NCI-H774 (cell line): ENCODE measurements around the gene HBP1.
"Not testable (repeated sequence)": the region's sequence is repeated elsewhere in the genome, so short reads cannot be mapped to it uniquely, and the experiment has no call there.

Source experiments
- DNase-seq: peaks from one replicate; lab custom pipeline; 2025; lab: John Stamatoyannopoulos, UW

The HBP1 gene, protein sequence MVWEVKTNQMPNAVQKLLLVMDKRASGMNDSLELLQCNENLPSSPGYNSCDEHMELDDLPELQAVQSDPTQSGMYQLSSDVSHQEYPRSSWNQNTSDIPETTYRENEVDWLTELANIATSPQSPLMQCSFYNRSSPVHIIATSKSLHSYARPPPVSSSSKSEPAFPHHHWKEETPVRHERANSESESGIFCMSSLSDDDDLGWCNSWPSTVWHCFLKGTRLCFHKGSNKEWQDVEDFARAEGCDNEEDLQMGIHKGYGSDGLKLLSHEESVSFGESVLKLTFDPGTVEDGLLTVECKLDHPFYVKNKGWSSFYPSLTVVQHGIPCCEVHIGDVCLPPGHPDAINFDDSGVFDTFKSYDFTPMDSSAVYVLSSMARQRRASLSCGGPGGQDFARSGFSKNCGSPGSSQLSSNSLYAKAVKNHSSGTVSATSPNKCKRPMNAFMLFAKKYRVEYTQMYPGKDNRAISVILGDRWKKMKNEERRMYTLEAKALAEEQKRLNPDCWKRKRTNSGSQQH

DNA sequence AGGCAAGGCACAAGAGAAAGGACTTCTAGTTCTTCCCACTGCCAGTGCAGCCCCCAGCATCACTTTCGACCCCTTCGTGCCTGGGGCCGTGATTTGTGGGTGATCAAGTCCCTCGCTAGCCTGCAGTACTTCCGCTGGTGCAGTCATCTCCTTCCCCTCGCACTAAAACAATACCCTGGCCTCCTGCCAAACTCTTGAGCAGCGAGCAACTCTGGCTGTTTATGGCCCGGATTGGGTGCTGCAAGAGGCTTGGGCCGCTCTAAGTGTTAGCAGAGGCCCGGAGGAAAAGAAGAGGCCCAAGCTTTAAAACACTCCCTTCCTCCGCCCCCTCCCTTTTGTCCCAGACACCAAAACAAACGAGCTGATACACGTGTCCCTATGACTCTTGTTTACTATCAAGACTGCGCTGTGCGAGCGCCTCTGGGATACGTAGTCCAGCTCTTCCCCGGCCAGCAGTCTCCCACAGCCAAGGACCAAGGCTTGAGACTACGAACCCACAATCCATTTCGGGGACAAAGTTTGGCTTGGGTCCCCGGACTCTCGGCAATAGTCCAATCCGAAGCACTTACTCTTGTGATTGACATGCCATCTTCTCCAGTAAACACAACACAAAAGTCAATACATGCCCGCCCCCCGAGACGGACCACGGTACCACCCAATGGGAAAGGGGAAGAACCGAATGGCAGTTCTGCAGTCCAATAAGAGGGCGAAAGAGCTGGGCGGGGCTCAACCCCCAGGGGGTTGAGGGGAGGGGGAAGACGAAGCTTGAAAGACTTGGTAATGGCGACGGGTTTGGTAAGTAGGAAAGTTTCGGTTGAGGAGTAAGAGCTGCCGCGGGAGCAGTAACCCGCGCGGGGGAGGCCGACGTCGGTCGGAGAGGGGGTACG lies at the start of gene HBP1:
Gene HBP1 (plus strand): TSS at position 771 of the 887 bp plus-strand sequence. CDS start 10,891 bp downstream, outside the sequence.
- DNase-seq = peak; percentile 99

DNA sequence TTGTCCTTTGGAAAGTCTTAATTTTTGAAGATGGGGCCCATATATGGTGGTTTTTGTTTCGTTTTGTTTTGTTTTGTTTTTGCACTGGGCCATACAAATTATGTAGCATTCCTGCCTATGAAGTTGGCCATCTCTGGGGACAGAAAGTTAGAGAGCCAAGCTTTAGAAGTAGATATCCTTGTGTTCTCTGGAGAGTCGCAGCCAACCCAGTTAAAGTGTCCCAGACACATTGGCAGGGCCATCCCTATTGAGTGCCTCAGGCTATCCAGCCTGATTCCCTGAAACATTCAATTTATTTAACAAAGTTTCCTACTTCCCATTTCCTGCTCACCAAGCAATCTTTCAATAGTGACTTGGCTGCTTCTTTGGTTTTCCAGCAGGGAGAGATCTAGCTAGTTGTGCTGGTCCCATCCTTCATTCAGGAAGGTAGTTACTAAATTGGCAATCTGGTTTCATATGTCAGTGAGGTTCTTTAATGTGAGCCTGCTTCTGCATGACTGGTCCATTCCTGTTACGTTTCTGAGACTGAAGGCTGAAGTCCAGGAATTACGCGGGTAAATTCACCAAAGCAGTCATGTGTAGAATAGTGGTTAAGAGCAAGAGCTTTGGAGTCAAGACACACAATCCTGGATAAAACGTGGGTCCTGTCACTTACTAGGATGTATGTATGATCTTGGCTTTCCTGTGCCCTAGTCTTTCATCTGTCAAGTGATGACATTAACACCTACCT lies 49.3 kb upstream of the HBP1 start:
- no peak for DNase-seq

DNA sequence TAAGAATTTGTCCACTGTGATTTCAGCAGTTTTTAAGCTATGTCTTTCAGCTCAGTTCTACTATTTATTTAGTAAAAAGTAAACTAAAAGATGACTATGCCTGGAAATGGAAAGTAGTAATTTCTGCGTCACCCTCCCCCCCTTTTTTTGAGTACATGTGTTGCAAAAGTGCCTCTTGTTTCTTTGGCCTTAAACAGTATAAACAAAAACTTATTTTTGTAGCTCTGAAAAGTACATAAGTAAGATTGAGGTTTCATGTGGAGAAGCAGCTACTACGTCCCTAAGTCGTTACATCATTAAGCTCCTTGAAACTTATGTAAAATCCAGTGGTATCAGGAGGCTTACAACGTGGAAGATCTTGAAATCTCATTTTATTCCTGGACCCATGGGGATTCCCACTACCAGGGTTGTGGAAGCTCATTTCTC lies 46.3 kb upstream of the HBP1 start:
- DNase-seq = no peak

DNA sequence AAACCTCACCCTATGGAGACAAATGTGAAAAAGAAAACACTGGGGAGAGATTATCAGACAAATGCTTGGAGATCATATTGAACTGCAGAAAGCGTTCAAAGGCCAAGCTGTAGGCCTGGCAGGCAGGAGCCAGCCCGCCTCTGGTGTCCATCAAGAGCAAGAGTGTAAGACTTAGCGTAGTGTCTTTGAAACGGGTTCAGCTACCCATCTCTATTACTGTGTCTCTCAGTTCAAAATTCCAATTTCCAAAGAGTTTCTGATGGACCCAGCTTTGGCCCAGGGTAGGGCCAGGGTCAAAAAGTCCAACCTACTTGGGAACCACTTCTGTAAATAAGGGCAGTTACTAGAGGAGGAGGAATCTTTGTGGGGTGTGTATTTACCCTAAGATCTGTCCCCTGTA lies 45.4 kb upstream of the HBP1 start:
- no peak for DNase-seq

DNA sequence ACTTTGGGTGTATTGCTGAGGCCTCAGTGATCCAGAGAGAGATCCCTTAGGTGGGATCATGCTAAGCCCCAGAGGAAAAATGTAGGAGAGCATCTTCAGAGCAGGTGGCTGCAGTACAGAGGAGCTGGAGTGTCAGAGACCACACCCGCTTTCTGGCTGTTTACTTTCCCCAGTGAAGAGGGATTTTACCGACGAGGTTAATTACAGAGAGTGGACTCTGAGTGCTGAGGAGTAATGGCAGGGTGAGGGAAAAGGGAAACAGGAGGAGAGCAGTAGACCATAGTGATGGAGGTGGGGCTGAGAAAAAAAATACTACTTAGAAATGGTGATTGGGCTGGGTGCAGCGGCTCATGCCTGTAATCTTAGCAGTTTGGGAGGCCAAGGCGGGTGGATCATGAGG lies 43.3 kb upstream of the HBP1 start:
- DNase-seq = peak; percentile 77

DNA sequence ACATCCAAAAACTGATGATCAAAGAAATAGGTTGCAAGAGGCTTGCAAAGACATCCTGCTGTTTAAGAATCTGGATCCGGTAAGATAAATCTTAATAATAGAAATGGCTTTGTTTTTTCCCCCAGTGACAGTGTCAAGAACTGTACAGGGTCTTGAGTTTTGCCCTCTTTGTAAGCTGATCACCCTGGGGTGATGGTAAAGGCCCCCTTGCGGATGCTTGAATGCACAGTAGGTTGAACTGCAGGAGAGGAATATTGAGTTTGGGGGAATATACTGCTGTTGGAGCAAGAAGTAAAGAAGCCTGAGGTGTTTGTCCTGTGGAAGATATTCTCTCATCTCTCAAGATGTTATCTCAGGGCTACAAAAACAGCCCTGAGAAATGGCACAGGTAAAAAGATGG lies 40.6 kb upstream of the HBP1 start:
- no peak for DNase-seq

DNA sequence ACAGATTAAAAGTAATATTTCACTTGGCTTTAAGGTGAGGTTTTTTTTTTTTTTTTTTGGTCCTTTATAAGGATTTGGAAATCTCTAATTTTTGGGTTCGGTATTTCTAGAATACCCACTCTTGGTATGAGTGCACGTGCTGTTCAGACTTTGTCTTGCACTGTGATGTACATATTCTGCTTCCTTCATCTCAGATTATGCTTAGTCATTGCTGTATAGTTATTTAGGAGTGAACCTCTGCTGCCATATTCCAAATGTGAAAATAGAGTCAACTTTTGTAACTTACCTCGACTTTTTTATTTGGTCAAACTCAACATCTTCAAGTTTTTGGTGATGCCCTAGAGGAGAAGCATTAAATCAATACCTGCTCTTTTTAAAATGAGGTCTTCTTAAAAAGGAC lies 40.1 kb upstream of the HBP1 start:
- no peak for DNase-seq

DNA sequence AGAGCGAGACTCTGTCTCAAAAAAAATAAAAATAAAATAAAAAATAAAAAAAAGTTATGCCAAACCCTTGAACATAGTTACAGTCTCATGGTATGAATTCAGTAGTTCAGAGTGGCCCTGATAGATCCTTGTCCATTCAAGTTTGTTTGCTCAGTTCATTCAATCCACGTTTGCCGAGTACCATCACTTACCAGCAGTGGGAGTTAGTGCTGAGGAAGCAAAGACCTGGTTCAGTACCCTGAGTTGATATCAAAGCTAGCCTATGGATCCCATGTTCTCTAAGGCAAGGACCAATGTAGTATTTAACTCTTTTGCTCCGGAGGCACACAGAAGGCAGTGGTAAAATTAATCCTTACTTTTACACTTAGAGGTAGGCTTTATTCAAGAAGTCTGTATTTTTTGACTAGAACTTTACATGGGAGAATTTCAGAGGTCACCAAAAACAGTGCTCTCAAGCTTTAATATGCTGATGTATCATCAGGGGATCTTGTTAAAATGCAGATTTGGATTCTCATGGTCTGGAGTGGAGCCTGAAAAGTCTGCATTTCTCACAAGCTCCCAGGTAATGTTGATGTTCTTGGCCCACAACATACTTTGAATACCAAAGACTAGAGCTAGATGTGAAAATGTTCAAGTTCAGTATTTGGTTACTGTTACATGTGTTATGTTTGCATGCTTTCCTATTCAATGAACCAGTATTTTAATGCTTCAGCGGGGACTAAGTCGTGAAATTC lies 38.1 kb upstream of the HBP1 start:
- no peak for DNase-seq

DNA sequence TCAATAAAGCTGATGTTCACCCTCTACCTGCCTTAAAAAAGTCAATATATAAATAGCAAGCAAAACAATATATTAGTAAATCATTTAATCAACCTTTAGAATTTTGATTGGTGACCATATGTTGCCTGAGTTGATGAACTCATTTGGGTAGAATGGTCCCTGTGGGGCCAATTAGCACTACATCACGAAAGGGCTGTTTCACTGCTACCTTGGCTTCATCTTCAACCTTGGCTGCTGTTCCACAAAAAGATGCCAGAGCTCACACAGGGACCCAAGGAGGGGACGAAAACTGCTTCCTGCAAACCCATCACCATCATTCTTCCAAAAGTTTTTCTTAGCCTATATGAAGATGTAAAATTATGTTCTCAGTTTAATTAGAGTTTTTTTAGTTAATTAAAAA lies 35.4 kb upstream of the HBP1 start:
- no peak for DNase-seq

DNA sequence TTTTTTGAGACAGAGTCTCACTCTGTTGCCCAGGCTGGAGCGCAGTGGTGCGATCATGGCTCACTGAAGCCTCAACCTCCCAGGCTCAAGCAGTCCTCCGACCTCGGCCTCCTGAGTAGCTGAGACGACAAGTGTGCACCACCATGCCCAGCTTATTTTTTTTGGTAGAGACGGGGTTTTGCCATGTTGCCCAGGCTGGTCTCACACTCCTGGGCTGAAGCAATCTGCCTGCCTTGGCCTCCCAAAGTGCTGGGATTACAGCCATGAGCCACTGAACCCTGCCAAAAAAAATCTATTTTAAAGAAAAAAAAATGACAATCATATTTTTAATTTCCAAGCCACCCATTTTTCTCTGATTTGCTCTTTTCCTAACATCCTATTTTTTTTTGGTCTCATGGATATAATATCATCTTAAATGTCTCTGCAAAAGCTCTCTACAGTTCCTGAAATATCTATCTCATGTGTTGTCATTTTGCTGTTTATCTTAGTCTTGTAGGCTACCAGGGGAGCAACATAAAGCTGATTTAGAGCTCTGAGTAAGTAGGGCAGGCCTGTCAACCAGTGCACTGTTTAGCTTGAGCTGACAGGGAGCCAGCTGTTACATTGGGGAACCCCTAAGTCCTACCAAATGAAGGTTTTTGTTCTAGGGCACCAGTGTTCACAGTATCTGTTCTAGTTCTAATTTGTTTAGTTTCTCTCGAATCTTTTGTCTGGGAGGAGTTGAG lies 29.9 kb upstream of the HBP1 start:
- DNase-seq = no peak

DNA sequence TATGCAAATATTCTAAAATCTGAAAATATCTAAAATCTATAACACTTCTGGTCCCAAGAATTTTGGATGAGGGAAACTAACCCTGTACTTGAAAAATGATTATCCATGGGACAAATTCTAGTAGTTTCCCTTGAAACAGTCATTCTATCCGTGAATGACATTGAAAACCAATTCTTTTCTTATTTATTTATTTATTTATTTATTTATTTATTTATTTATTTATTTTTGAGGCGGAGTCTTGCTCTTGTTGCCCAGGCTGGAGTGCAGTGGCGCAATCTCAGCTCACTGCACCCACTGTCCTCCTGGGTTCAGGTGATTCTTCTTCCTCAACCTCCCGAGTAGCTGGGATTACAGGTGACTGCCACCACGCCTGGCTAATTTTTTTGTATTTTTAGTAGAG lies 24.9 kb upstream of the HBP1 start:
- not testable (repeated sequence) for DNase-seq

DNA sequence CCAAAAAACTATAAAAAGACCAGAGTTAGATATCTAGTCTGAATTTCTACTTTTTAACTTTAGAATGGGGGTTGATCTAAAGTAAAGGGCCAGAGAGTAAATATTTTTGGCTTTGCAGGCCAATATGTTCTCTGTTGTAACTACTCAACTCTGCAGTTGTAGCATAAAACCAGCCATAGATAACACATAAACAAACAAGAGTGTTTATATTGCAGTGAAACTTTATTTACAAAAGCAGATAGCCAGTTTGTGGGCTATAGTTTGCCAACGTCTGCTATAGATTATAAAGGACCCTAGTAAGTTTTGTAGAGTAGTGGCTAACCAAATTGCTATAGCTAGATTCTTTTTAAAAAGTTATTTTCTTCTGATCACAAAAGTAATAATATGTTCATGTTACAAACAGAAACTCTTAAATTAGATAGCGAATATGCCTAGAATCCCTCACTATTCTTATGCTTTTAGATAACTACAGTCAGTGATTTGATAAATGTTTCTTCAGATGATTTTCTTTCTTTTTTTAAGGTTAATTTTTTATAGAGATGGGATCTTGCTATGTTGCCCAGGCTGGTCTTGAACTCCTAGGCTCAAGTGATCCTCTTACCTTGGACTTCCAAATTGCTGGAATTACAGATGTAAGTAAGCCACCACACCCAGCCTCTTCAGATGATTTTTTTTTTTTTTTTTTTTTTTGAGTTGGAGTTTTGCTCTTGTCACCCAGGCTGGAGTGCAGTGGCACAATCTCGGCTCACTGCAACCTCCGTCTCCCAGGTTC lies 23.6 kb upstream of the HBP1 start:
- no peak for DNase-seq

DNA sequence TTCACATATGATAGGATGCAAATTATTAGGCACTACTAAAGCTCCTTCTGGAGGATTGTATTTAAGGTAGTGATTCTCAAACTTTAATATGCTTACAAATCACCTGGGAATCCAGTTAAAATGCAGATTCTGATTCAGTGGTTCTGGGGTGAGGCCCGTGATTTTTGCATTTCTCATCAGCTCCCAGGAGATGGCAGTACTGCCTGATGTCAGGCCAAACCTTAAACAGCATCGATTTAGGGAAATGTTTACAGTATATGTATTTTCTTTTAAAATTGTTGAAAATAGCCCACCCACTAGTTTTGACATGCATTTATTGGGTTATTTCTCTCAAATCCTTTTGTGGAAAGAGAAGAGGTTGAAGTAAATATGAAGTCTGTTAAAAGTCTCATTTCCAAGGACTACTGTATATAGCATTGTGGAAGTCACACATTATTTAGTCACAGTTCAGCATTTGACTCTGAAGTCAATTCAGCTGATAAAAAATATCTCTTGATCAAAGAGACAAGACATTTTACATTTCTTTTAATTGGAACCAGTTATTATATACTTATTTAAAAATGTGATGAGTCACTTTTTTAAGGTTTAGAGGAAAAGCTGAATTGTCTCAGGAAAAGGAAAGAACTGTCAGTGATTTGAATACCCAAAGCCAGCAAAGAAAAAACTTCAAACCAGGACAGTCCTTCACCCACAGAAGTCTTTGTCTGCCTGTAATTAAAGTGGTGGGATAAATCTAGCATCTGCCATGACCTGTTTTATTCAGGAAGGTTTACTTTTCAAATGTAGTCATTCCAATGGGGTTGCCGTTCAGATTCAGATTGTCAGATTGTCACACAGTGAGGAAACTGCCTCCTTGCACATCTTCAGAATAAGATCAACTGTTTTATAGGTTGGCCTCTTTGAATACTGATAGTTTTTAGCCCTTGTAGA lies 21.1 kb upstream of the HBP1 start:
- DNase-seq = no peak

DNA sequence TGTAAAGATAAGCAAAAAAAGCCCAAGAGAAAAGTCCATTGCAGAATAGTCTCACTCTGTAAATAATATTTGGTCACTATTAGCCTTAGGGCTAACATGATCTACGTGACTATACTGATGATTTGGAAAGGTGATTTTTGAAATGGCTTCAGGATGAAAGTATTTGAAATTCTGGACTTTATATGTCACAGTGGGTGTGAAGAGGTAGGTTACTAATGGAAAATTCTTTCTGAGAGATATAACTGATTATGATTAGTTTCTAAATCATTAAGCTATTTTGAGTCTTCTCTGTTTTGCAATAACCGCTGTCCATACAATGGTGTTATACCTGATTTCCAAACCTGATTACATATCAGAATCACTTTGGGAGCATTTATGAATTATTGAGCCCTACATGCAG lies 20.1 kb upstream of the HBP1 start:
- no peak for DNase-seq

DNA sequence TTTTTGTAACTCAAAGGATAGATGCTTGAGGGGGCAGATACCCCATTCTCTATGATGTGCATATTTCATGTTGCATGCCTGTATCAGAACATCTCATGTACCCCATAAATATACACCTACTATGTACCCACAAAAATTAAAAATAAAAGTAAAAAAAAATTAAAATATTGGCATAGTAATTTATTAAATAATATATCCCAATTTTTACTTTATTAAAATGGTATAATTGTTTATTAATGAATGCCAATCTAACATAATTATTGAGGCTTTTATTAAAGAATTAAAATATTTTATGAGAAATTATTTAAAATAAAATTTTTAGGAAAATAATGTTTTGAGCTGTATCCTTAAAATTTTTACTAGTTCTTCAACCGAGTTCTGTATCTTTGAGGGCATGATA lies 18.9 kb upstream of the HBP1 start:
- DNase-seq = no peak

DNA sequence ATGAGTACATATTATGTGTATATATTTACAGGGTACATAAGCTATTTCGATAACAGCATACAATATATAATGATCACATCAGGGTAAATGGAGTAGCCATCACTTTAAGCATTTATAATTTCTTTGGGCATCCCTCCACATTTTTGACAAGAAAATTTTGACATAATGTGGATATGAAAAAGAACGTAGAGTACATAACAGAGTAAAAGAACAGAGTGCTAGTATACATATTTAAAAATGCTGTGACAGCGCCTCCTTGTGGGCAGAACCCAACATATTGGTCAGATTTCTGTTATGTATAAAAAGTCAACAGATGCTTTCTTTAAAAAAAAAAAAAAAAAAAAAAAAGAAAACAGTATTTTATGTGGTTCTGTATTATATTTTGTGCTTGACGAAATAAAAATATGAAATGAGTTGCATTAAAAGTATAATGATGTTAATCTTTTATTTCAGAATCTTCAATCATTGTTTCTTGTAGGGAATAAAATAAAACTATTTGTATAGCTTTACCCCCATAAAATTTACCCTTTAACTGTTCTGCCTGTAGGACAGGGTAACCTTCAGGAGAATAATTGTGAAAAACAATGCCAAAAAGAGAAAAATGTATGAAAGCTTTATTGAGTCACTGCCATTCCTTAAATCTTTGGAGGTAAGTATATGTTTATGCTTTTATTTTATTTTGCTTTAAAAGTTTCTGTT lies 18.3 kb upstream of the HBP1 start:
- peak; percentile 42 for DNase-seq

DNA sequence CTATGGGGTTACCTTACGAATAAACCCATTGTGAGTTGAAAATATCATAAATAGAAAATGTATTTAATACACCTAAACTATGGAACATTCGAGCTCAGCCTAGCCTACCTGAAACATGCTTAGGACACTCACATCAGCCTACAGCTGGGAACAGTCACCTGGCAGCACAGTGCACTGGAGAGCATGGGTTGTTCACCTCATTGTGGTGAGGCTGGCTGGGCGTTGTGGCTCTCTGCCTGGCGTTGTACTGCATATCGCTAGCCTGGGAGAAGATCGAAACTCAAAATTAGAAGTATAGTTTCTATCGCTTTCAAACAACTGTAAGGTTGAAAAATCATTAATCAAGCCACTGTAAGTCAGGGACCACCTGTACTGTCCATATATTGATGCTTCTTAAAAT lies 17.3 kb upstream of the HBP1 start:
- no peak for DNase-seq

DNA sequence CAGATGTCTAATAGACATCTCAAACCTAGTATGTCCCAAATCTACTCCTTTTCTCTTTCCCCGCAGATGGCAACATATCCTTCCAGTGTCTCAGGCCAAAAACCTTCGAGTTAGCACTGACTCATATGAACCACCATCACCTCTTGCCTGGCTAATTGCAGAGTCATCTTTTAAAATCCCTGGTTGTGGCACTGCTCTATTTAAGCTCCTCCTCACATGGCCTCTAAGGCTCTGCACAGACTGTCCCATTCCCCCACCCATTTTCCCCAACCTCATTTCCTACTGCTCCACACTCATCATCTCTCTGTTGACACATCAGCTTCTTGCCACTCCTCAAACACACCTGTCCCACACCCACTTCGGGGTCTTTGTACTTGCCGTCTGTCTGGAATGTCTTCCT lies 16.8 kb upstream of the HBP1 start:
- DNase-seq = no peak
